GF-D8 (cell line): Measurements from ENCODE around the gene CDC25B.
"Not testable (repeated sequence)": the region's sequence is repeated elsewhere in the genome, so short reads cannot be mapped to it uniquely, and the experiment has no call there.

Experiments
- DNase-seq: peaks from one replicate; lab custom pipeline; 2025; lab: John Stamatoyannopoulos, UW

The CDC25B gene

DNA sequence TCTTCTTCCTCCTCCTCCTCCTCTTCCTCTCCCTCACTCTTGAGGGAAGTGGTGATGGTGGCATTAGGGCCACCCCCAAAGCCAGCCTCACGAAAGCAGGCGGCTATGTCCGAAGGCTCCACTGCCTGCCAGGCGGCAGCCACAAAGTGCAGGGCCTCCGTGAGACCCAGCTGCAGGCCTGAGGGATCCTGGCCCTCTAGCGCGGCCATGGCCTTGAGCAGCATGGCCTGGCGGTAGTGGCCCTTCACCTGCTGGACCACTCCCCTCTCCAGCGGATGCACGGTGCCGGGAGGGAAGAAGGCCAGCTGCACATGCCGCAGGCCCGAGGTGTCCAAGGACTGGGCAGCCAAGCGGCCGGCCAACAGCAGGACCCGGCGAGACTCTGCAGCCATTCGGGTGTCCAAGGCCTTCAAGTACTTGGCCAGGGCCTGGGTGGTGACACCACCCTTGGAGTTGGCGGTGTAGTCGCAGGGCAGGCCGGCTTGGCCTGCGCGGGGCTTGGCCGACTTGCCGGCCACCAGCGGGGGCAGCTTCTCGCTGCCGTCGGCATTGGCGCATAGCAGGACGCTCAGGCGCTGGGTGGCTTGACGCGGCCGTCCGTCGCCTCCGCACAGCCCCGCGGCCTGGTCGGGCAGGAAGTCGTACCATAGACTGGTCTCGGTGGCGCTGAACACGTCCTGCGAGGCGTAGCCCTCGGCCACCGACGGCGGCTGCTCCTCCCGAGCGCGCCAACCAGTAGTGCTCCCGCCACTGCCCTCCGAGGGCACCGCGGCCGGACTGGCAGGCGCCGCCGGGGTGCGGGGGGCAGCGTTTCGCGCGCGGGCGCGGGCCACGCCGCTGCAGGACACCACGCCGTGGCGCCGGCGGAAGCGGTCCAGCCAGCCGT is 10.6 kb upstream of the CDC25B start:
- DNase-seq, result no peak

DNA sequence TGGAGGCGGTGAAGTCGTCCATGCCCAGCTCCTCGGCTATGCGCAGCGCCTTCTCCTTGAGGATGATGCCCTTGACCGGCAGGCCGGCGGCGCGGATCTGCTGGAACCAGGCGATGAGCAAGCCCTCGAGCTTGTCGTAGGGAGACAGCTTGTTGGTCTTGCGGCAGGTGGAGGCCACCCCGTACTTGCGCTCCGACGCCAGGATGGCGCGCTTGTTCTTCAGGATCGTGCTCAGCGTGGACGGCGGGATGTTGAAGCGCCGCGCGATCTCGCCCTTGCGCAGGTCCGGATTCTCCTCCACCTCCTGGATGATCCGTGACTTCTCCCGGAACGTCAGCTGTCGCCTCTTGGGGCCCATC is 10.0 kb upstream of the CDC25B start:
- DNase-seq, result no peak

DNA sequence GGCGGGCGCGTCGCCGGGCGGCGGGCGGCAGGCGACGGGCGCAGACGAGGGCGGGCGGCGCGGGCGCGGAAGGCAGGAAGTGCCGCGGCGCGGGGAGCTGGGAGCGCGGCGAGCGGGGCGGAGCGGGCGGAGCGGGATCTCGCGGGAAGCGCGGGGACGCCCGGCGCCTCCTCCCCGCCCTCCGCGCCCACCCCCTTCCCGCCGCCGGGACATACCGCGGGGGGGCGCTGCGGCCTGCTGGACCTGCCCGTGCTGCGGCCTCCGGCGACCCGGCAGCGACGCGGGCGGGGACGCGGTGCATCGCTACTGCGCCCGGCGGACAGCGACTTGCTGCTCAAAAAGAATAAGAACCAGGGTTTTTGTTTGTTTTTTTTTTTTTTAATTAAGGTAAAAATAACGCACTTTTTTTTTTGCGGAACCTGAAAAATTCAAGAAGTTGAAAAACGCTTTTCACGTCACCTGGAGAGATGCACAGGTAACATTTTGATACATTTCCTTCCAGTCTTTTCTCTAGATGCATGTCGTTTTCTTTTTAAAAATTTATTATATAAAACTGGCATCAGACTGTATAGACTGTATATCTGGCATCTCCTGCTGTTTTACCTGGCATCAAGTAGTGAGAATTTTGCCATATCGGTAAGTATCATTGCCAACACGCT is 9.3 kb upstream of the CDC25B start, which contains the start of gene CENPB:
Gene CENPB (minus strand): TSS at position 76 of the 659 bp plus-strand sequence. CDS start 257 bp downstream, outside the sequence.
- peak; percentile 43 for DNase-seq

DNA sequence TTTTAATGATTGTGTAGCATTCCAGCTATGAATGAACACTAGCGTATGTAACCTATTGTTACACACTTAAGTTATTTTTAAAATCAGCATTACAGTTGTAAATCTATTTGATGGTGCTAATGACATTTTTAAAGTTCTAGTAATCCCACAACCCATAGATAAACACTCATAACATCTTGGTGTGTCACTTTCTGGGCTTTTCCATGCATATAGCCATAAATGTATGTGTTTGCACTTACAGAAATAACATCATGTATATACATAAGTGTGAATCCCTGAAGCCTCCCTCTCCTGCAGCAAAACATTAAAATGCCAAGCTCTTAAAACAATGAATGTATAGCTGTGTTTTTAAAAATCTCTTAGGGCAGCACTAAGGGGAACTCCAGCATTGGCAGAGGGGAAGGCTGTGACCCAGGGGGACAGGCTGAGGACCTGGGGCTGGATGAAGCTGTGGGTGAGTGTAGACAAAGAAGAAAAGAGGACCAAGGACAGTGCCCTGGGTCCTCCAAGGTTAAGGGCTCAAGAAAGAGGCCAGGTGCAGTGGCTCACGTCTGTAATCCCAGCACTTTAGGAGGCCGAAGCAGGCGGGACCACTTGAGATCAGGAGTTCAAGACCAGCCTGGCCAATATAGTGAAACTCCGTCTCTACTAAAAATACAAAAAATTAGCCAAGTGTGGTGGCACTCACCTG is 8.6 kb upstream of the CDC25B start:
- no peak for DNase-seq

DNA sequence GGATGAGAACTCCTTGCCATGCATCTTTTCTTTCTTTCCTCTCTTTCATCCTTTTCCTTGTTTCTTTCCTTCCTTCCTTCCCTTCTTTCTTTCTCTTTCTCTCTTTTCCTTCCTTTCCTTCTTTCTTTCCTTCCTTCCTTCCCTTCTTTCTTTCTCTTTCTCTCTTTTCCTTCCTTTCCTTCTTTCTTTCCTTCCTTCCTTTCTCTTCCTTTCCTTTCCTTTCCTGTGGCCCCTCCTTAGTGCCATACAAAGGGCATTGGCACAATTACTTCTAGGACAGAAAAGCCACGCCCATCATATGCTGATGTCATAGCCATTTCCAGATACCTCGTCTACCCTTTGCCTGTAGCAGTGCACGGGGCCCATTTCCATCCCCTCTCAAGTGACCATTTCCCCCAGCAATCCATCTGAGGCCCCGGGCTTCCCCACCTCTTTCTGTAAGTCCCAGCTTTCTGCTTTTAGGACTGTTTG is 7.4 kb upstream of the CDC25B start:
- no peak for DNase-seq

DNA sequence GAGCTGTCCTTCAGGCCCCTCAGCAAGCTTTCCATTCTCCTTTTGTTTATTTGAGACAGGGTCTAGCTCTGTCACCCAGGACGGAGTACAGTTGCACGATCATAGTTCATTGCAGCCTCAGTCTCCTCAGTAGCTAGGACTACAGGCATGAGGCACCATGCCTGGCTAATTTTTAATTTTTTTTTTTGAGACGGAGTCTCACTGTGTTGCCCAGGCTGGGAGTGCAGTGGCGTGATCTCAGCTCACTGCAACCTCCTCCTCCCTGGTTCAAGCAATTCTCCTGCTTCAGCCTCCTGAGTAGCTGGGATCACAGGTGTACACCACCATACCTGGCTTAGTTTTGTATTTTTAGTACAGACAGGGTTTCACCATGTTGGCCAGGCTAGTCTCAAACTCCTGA is 6.9 kb upstream of the CDC25B start:
- not testable (repeated sequence) for DNase-seq

DNA sequence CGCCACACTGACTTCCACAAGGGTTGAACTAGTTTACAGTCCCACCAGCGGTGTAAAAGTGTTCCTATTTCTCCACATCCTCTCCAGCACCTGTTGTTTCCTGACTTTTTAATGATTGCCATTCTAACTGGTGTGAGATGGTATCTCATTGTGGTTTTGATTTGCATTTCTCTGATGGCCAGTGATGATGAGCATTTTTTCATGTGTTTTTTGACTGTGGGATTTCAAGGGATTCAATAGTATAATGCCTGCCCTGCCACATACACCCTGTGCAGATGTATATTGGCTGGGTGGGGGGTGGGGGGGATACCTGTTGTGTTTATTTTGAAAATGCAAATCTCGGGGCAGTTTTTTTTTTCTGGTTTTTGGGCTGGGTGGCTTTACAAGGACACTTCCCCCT is 1.9 kb upstream of the CDC25B start:
- DNase-seq, result not testable (repeated sequence)

DNA sequence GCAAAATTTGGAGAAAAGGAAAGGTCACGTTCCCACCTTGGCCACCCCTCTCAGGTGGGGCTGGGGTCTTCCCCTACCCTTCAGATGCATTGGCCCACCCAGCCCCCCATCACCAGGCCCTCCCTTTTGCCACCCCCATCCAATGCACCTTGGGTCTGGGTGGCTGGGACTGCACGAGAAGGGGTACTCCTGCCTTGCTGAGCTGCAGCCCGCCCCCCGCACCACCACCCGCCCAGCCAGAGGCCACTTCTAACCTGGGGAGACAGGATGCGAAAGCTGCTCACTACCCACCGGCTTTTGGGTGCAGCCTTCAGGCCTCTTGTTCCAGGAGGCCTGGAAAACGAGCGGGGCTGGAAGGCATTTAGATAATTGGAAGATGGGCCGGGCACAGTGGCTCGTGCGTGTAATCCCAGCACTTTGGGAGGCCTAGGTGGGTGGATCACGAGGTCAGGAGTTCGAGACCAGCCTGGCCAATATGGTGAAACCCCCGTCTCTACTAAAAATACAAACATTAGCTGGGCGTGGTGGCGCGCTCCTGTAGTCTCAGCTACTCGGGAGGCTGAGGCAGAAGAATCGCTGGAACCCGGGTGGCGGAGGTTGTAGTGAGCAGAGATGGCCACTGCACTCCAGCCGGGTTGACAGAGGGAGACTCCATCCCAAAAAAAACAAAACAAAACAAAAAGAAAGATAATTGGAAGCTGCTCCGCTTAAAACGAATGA is 1.2 kb upstream of the CDC25B start:
- DNase-seq, result no peak

DNA sequence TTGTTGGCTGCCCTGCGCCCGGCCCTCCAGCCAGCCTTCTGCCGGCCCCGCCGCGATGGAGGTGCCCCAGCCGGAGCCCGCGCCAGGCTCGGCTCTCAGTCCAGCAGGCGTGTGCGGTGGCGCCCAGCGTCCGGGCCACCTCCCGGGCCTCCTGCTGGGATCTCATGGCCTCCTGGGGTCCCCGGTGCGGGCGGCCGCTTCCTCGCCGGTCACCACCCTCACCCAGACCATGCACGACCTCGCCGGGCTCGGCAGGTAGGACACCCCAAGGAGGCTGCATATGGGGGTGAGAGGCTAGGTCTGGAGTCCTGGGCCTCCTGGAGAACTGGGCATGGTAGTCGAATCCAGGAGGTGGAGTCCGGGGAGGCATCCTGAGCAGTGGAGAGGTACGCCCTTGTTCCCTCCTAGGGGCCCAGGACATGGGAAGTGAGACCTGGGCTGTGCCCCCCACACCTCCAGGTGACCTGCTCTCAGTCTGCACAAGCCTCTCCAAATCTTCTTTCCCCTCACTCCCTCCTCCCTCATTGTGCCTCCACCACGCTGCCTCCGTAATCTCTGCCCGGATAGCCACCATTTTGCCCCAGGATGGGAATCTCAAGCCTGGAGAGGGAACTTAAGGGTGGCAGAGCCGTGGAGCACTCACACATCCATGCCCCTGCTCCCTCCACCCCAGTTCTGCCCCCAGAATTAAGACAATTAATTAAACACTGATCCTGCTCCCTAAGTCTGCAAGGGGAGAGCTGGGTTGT is 541 bp downstream of the CDC25B start:
- DNase-seq, result no peak

DNA sequence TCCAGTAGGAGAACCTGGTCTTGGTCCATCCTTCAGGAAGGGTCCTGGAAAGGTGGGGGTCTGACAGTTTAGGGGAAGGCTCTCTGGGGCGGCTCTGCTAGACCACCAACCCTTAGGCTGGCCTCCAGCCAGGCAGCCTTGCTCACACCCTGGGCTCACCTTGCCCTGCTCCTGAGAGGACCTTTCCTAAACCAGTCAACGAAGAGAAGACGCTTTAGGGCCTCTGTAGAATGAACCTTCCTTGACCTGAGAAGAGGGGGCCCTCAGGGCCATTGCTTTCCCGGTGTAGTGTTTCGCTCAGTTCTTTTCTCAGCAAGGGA is 1.1 kb downstream of the CDC25B start:
- no peak for DNase-seq

DNA sequence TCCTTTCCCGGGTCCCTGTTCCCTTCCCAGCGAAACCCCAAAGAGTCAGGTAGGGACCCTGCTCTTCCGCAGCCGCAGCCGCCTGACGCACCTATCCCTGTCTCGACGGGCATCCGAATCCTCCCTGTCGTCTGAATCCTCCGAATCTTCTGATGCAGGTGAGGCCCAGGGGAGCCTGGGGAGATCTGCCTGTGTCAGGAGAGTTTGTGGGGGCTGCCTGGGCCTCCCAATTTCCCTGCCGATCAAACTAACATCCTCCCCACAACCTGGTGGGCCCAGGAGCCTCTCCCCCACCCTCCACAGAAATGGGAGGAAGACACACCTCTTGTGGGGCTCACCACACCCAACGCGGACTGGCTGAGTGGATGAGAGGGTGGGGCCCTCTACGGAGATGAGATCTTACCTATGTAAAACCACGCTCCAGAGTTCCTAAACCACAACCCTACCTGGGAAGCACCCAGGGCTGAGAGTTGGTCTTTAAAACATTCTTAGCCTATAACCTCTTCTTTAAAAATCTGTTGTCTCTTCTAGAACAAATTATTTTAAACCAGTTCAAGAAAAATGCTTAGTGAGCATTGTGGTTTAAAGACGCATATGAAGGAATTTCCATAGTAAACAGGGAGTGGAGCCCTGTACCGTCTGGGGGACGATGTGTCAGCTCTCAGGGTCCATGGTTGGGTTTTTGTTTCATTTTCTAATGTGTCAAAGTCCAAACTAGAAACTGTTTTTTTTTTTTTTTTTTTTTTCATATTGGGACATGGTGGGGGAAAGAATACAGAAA is 1.7 kb downstream of the CDC25B start:
- no peak for DNase-seq

DNA sequence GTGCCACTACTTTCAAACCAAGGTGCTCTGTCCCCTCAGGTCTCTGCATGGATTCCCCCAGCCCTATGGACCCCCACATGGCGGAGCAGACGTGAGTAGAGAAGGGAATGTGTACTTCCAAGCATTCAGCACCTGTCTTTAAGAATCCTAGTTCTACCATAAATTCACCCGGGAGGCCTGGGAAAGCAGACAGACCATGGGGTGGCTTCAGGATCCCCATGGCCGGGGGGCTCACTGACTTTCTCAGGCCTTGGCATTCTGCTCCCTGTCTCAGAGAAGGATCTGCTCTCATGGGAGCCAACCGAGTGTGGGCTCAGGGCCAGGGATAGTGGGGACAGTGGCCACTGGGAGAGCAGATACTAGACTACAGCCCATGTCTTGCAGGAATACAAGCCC is 2.3 kb downstream of the CDC25B start:
- DNase-seq, result no peak

DNA sequence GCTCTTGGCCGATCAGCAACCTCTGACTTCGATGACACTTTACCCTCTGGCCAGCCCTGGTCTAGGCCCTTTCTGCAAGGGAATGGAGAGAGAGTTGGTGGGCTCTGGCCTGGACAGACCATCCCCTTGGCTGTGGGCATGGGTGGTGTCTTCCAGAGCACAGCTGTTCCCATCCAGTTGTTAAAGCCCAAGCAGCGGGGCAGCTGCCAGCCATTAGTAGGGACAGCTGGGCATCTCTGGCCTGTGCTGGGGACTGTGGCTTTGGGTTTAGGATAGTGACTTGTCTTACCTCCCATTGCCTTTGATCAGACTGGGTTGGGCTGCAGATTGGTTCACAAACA is 2.8 kb downstream of the CDC25B start:
- no peak for DNase-seq

DNA sequence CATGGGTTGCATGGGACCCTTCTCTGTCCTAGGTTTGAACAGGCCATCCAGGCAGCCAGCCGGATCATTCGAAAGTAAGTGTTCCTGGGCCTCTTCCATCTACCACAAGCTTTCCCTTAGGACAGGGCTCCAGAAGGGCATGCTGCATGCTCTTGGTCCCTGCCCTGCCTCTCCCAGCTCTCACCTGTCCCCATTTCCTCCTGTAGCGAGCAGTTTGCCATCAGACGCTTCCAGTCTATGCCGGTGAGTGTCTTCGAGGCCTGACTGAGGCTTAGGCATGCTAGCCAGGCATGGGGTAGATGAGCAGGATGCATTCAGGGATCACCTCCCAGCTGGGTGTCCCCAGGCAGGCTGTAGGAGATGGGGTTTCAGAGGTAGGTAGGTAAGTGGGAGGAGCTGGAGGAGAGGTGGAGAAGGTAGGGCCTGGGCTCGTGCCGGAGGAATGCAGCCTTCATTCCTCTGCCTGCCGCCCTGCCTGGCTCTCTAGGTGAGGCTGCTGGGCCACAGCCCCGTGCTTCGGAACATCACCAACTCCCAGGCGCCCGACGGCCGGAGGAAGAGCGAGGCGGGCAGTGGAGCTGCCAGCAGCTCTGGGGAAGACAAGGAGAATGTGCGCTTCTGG is 4.3 kb downstream of the CDC25B start:
- DNase-seq, result no peak

DNA sequence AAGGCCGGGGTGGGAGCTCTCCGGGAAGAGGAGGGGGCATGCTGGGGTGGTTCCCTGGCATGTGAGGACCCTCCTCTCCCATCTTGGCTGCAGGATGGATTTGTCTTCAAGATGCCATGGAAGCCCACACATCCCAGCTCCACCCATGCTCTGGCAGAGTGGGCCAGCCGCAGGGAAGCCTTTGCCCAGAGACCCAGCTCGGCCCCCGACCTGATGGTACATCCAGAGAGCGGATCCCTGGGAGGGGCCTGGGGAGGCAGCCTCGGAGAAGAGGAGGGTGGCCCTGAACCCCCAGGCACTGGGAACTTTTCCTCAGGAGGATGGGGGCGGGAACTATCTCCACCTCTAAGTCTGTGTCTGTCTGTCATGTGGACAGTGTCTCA is 4.8 kb downstream of the CDC25B start:
- DNase-seq, result no peak

DNA sequence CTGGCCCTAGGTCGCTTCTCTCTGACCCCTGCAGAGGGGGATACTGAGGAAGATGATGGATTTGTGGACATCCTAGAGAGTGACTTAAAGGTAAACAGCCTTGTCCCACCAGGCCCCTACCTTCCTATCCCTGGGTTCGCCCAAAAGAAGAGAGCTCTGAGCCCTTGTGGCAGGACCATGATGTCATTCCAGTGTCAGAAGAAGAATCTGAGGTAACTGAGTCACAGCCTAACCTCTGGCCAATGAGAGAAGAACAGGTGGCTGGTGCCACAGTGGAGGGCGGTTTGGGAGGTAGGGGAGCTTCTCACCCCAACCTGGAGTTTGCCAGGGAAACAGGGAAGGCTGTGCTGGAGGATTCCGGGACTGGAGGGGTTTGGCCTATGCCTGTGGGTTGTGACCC is 5.2 kb downstream of the CDC25B start:
- DNase-seq, result no peak

DNA sequence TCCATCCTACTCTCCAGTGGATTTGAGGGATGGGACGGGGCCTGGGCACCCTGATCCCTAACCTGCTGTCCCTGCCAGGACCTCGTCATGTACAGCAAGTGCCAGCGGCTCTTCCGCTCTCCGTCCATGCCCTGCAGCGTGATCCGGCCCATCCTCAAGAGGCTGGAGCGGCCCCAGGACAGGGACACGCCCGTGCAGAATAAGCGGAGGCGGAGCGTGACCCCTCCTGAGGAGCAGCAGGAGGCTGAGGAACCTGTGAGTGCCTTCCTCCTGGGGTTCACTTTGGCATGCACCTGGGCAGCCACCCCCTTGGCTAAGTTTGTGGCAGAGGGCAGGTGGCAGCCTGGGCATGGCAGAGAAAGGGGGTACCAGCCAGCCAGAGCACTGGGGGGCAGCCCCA is 5.7 kb downstream of the CDC25B start:
- no peak for DNase-seq

DNA sequence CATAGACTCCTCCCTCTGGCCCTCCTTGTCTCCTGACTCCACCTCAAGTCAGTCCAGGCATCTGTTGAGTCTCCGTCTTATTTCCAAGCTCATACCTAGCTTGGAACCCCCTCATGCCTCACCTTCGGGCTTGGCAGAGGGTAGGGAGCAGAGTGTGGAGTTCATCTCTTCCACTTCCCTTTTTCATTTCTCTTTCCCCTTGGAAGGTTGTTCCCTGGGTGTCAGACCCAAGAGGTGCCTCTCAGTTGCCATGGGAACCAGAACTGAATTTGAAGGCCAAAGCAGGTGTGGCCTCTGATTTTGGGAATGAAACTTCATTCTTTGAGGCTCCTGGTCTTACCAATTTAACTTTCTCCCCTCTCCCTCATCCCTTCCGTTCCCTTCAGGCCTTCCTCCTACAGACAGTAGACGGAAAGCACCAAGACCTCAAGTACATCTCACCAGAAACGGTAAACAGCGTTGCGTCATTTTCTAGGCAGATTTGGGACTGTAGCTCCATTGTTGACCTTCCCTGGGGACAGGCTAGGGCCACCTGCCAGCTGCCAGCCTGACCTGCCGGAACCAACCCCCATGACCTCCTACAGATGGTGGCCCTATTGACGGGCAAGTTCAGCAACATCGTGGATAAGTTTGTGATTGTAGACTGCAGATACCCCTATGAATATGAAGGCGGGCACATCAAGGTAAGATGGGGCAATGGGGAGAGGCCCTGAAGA is 6.6 kb downstream of the CDC25B start:
- no peak for DNase-seq

DNA sequence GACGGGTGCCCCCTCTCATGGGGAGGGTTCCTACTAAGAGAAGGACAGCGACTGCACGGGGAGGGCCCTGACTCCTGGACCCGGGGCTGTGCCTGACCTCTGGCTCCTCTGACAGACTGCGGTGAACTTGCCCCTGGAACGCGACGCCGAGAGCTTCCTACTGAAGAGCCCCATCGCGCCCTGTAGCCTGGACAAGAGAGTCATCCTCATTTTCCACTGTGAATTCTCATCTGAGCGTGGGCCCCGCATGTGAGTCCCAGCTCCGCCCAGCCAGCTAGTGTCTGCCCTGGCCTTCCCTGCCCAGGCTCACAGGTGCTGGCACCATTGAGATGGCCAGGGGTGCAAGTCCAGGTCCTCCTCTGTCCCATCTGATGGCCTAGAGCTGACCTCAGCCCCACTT is 7.2 kb downstream of the CDC25B start:
- no peak for DNase-seq

DNA sequence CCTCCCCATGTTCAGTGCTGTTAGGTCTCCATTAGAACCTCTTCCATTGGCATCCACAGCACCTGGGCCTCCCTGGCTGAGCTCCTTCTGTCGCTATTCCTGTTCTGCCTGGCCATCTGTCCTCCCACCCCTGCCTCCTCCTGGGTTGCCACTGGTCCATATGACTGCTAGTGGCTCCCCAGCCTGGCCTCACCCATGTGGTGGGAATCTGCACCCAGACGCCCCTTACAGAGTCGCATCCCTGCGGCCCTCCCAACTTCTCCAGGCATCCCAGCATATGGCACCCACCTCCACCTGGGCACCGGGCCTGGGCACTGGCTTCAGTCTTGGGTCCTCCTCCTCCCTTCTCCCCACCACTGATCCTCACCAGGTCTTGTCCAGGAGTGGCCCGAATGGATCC is 7.7 kb downstream of the CDC25B start:
- DNase-seq, result no peak
